ENCODE measurements around the gene FANCC.

DNA sequence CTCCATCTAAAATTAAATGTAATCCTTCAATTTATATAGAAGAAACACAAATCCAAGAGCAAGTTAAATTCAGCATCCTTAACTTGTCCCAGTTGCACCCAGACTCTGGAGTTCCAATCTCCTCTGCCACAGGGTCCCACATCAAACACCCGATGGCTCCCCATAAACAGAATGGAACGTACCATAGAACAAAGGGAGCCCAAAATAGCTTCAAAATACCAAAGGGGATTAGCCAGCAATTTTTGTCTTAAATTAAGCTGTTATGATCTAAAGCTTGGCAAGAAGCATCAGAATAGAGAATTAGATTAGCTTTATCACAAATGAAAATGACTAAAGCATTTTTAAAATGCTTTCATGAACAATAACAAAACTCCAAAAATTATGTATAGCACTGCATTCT lies 112.8 kb downstream of the FANCC start:
- no peak for TF ChIP-seq CTCF (conservative IDR thresholded peaks at IDR 0.05 in 1 of 2, IDR thresholded peaks at IDR 0.05 in 1 of 2; ENCODE audit: low read depth in 1 of 2, low read length in 2 of 2)
- no peak for TF ChIP-seq EZH2 (IDR thresholded peaks at IDR 0.05; ENCODE audit: low read length, missing control alignments)
